Fibroblast of lung (primary cell): ENCODE data around the gene NUP210L.

Experiments
- EZH2 ChIP-seq: IDR thresholded peaks from 2 replicates; pipeline ENCODE4 v1.5.1; 2012; ENCODE audit warnings: low read length, control low read depth, mild to moderate bottlenecking; ENCODE audit errors: missing control alignments
- TF ChIP-seq, protein P1 (sequence below), 2 donors: IDR thresholded peaks in 1 of 2; conservative IDR thresholded peaks in 1 of 2; 1 replicate in 1 of 2; 2 replicates in 1 of 2; pipeline ENCODE4 v1.5.1; 2011 to 2012; ENCODE audit warnings: low read length in 2 of 2, control low read depth in 1 of 2, inconsistent platforms in 1 of 2, low read depth in 1 of 2, mild to moderate bottlenecking in 1 of 2

DNA sequence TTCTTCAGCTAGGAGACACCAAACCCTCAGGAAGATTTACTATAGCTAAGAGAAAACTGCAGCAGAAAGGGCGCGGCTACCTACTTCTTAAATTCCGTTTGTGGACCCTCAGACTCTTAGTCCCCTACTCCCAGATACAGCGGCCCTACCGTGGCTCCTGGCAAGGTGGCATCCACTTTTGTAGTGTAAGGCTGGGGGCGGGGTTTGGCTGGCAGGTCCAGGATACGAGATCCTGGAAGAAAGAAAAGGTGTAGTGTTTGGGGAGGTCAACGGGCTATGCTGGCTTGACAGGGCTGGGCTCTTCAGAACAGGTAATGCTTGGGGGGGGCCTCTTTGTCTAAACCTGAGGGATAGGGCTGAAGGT, 186.9 kb downstream of the NUP210L start:
- TF ChIP-seq, protein P1, sequence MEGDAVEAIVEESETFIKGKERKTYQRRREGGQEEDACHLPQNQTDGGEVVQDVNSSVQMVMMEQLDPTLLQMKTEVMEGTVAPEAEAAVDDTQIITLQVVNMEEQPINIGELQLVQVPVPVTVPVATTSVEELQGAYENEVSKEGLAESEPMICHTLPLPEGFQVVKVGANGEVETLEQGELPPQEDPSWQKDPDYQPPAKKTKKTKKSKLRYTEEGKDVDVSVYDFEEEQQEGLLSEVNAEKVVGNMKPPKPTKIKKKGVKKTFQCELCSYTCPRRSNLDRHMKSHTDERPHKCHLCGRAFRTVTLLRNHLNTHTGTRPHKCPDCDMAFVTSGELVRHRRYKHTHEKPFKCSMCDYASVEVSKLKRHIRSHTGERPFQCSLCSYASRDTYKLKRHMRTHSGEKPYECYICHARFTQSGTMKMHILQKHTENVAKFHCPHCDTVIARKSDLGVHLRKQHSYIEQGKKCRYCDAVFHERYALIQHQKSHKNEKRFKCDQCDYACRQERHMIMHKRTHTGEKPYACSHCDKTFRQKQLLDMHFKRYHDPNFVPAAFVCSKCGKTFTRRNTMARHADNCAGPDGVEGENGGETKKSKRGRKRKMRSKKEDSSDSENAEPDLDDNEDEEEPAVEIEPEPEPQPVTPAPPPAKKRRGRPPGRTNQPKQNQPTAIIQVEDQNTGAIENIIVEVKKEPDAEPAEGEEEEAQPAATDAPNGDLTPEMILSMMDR (conservative IDR thresholded peaks at IDR 0.05 in 1 of 2, IDR thresholded peaks at IDR 0.05 in 1 of 2; ENCODE audit: low read depth in 1 of 2, low read length in 2 of 2): no peak
- TF ChIP-seq EZH2: no peak
